ENCODE measurements around the gene ZNF512B.
A peak's percentile ranks its signal among the peaks of the same experiment; 100 is the strongest.
"Not testable (repeated sequence)": the region's sequence is repeated elsewhere in the genome, so short reads cannot be mapped to it uniquely, and the experiment has no call there.

ZNF512B gene

DNA sequence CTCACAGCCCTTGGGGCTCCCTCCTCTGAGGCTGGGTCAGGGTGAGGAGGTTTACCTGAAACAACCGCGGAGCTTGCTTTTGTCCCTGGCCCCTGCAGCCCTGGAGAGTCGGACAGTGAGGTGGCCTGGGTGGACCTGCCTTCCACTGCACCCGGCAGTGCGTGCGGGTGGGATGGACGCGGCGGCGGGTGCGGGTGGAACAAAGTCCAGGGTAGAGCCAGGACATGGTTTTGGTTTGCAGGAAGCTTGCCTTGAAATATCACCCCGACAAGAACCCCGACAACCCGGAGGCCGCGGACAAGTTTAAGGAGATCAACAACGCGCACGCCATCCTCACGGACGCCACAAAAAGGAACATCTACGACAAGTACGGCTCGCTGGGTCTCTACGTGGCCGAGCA lies 40.7 kb downstream of the ZNF512B start:
- peaks cover 18% of the 10 kb centered on the region for H3K36me3 ChIP-seq (ENCODE audit: control insufficient read depth, insufficient read depth, low read length)
- H3K9me3 ChIP-seq (ENCODE audit: control insufficient read depth, low read length) = no peaks in the 10 kb centered on the region
- H3K4me3 ChIP-seq (ENCODE audit: low read length) = no peak overlapping the region
- H3K9ac ChIP-seq (ENCODE audit: low read length) = no peak overlapping the region
- peaks cover 10% of the 10 kb centered on the region for H3K4me1 ChIP-seq (ENCODE audit: control insufficient read depth, insufficient read depth, low read length)
- no peaks in the 10 kb centered on the region for H3K27me3 ChIP-seq (ENCODE audit: control insufficient read depth, insufficient read depth, low read length)

GRCh38 chr20:63926298-63926697 lies 43.4 kb downstream of the ZNF512B start:
- H3K9me3 ChIP-seq (ENCODE audit: control insufficient read depth, low read length) = no peaks in the 10 kb centered on the region
- no peak overlapping the region for H3K4me3 ChIP-seq (ENCODE audit: low read length)
- peaks cover 9% of the 10 kb centered on the region for H3K4me1 ChIP-seq (ENCODE audit: control insufficient read depth, insufficient read depth, low read length)
- peaks cover 6% of the 10 kb centered on the region for H3K36me3 ChIP-seq (ENCODE audit: control insufficient read depth, insufficient read depth, low read length)
- no peaks in the 10 kb centered on the region for H3K27me3 ChIP-seq (ENCODE audit: control insufficient read depth, insufficient read depth, low read length)
- no peak overlapping the region for H3K9ac ChIP-seq (ENCODE audit: low read length)

DNA sequence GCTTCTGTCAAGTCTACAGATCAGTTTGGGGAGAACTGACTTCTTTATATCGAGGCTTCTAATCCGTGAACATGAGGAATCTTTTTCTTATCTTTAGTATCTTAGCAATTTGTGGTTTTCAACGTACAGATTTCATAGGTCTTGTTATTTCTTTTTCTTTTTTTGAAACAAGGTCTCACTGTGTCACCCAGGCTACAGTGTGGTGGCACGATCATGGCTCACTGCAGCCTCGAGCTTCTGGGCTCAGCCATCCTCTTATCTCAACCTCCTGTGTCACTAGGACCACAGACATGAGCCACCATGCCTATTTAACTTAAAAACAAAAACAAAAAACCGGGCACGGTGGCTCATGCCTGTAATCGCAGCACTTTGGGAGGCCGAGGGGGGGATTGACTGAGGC lies 45.5 kb downstream of the ZNF512B start:
- Histone ChIP-seq H3K4me3 (ENCODE audit: low read length) (no peak overlapping the region), H3K27me3 (ENCODE audit: control insufficient read depth, insufficient read depth, low read length) (no peaks in the 10 kb centered on the region), H3K4me1 (ENCODE audit: control insufficient read depth, insufficient read depth, low read length) (no peaks in the 10 kb centered on the region), H3K9me3 (ENCODE audit: control insufficient read depth, low read length) (no peaks in the 10 kb centered on the region), H3K36me3 (ENCODE audit: control insufficient read depth, insufficient read depth, low read length) (peaks cover 5% of the 10 kb centered on the region), H3K9ac (ENCODE audit: low read length) (no peak overlapping the region)

- no peak overlapping the region for H3K9ac ChIP-seq (ENCODE audit: low read length)
Observed at GRCh38 chr20:63923651-63924050, 46.1 kb downstream of the ZNF512B start.

DNA sequence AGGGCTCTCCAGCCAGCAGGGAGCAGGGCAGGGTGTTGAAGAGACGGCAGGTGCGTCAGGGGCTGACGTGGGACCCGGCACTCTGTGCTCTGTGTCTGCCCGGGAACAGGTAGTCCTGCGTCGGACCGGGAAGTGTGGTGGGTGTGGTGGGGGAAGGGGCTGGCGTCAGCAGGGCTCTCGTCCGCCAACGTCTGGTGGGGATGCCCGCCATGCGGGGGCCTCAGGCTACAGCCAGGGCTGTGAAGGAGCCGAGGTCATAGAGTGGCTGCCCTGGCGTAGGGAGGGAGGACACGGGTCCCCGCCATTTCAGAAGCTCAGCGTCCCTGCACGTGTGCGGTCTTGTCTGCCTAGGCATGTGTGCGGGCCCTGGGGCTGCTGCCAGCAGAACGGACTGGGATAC lies 49.5 kb downstream of the ZNF512B start:
- Histone ChIP-seq H3K9me3 (ENCODE audit: control insufficient read depth, low read length) (no peaks in the 10 kb centered on the region), H3K27me3 (ENCODE audit: control insufficient read depth, insufficient read depth, low read length) (no peaks in the 10 kb centered on the region), H3K9ac (ENCODE audit: low read length) (no peak overlapping the region), H3K4me3 (ENCODE audit: low read length) (no peak overlapping the region), H3K4me1 (ENCODE audit: control insufficient read depth, insufficient read depth, low read length) (no peaks in the 10 kb centered on the region), H3K36me3 (ENCODE audit: control insufficient read depth, insufficient read depth, low read length) (no peaks in the 10 kb centered on the region)

More at GRCh38 chr20:63923651-63924050, 46.1 kb downstream of the ZNF512B start:
- no peaks in the 10 kb centered on the region for H3K4me1 ChIP-seq (ENCODE audit: control insufficient read depth, insufficient read depth, low read length)
- H3K27me3 ChIP-seq (ENCODE audit: control insufficient read depth, insufficient read depth, low read length) = no peaks in the 10 kb centered on the region
- H3K9me3 ChIP-seq (ENCODE audit: control insufficient read depth, low read length) = no peaks in the 10 kb centered on the region
- no peak overlapping the region for H3K4me3 ChIP-seq (ENCODE audit: low read length)
- H3K36me3 ChIP-seq (ENCODE audit: control insufficient read depth, insufficient read depth, low read length) = peaks cover 5% of the 10 kb centered on the region

GRCh38 chr20:63919130-63919529 lies 50.6 kb downstream of the ZNF512B start:
- H3K4me3 ChIP-seq (ENCODE audit: low read length) = no peak overlapping the region
- H3K36me3 ChIP-seq (ENCODE audit: control insufficient read depth, insufficient read depth, low read length) = no peaks in the 10 kb centered on the region
- H3K9me3 ChIP-seq (ENCODE audit: control insufficient read depth, low read length) = no peaks in the 10 kb centered on the region
- H3K9ac ChIP-seq (ENCODE audit: low read length) = no peak overlapping the region
- no peaks in the 10 kb centered on the region for H3K27me3 ChIP-seq (ENCODE audit: control insufficient read depth, insufficient read depth, low read length)
- peaks cover 7% of the 10 kb centered on the region for H3K4me1 ChIP-seq (ENCODE audit: control insufficient read depth, insufficient read depth, low read length)

DNA sequence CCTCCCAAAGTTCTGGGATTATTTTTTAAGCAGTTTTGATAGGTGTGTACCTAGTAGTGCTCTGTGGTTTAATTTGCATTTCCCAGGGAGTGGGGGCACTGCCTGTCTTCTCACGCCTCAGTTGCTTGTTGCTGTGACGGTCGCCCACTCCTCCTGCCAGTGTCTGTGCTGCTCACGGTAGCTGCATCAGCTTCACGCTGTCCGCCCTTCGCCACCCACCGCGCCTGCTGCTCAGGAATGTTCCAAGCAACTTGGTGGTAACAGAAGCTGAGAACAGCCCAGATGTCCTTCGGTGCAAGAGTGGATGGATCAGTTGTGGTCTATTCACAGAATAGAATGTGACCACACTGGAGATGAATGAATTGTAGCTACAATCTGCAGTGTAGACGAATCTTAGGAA lies 51.9 kb downstream of the ZNF512B start:
- Histone ChIP-seq H3K9ac (ENCODE audit: low read length) (no peak overlapping the region), H3K4me1 (ENCODE audit: control insufficient read depth, insufficient read depth, low read length) (peaks cover 7% of the 10 kb centered on the region), H3K27me3 (ENCODE audit: control insufficient read depth, insufficient read depth, low read length) (no peaks in the 10 kb centered on the region), H3K4me3 (ENCODE audit: low read length) (no peak overlapping the region), H3K36me3 (ENCODE audit: control insufficient read depth, insufficient read depth, low read length) (no peaks in the 10 kb centered on the region), H3K9me3 (ENCODE audit: control insufficient read depth, low read length) (no peaks in the 10 kb centered on the region)

GRCh38 chr20:63916371-63916939 lies 53.3 kb downstream of the ZNF512B start:
- H3K36me3 ChIP-seq (ENCODE audit: control insufficient read depth, insufficient read depth, low read length); H3K9ac ChIP-seq (ENCODE audit: low read length); H3K4me3 ChIP-seq (ENCODE audit: low read length); H3K27me3 ChIP-seq (ENCODE audit: control insufficient read depth, insufficient read depth, low read length); H3K9me3 ChIP-seq (ENCODE audit: control insufficient read depth, low read length): not testable (repeated sequence)
- H3K4me1 ChIP-seq (ENCODE audit: control insufficient read depth, insufficient read depth, low read length) = peaks cover 14% of the 10 kb centered on the region

DNA sequence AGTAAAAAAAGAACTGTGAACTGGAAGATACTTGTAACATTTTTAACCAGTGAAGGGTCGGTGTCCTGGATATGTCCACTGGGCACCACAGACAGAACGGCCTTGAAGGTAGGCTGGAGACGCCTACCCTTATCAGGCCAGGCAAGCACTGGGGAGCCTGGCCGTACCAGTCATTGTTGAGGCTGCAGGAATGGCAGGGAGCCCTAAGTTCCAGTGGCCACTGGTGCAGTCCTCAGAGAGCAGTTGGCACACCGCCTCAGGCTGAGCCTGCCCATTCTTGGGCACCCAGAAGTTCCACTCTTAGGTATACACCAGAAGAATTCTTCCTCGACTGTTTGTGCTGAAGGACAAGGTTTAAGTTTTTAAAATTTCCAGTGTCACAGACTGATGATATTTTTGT lies 54.3 kb downstream of the ZNF512B start:
- Histone ChIP-seq H3K27me3 (ENCODE audit: control insufficient read depth, insufficient read depth, low read length) (no peaks in the 10 kb centered on the region), H3K4me3 (ENCODE audit: low read length) (no peak overlapping the region), H3K4me1 (ENCODE audit: control insufficient read depth, insufficient read depth, low read length) (peaks cover 22% of the 10 kb centered on the region), H3K9me3 (ENCODE audit: control insufficient read depth, low read length) (no peaks in the 10 kb centered on the region), H3K9ac (ENCODE audit: low read length) (no peak overlapping the region), H3K36me3 (ENCODE audit: control insufficient read depth, insufficient read depth, low read length) (no peaks in the 10 kb centered on the region)

DNA sequence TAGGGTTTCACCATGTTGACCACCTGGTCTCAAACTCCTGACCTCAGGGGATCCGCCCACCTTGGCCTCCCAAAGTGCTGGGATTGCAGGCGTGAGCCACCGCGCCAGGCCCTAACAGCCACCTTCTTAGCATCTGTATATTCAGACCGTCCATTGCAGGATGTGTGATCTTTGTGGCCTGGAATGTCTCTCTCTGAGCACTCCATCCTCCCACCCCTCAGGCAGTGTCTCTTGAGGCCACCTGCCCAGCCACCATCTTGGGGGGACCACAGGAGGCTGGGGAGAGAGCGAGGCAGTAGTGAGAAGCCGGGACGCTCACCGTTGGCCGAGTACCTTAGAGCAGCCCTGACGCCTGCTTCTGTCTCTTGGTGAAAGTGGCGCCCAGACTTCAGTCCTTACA lies 56.0 kb downstream of the ZNF512B start:
- H3K4me3 ChIP-seq (ENCODE audit: low read length) = no peak overlapping the region
- no peaks in the 10 kb centered on the region for H3K9me3 ChIP-seq (ENCODE audit: control insufficient read depth, low read length)
- peaks cover 35% of the 10 kb centered on the region for H3K4me1 ChIP-seq (ENCODE audit: control insufficient read depth, insufficient read depth, low read length)
- H3K36me3 ChIP-seq (ENCODE audit: control insufficient read depth, insufficient read depth, low read length) = no peaks in the 10 kb centered on the region
- no peaks in the 10 kb centered on the region for H3K27me3 ChIP-seq (ENCODE audit: control insufficient read depth, insufficient read depth, low read length)
- H3K9ac ChIP-seq (ENCODE audit: low read length) = no peak overlapping the region

- Histone ChIP-seq H3K4me1 (ENCODE audit: control insufficient read depth, insufficient read depth, low read length) (peaks cover 56% of the 10 kb centered on the region), H3K9me3 (ENCODE audit: control insufficient read depth, low read length) (no peaks in the 10 kb centered on the region), H3K4me3 (ENCODE audit: low read length) (no peak overlapping the region), H3K36me3 (ENCODE audit: control insufficient read depth, insufficient read depth, low read length) (no peaks in the 10 kb centered on the region), H3K27me3 (ENCODE audit: control insufficient read depth, insufficient read depth, low read length) (no peaks in the 10 kb centered on the region), H3K9ac (ENCODE audit: low read length) (peak overlapping the region; percentile 33)
Observed at GRCh38 chr20:63911176-63911575, 58.6 kb downstream of the ZNF512B start.

DNA sequence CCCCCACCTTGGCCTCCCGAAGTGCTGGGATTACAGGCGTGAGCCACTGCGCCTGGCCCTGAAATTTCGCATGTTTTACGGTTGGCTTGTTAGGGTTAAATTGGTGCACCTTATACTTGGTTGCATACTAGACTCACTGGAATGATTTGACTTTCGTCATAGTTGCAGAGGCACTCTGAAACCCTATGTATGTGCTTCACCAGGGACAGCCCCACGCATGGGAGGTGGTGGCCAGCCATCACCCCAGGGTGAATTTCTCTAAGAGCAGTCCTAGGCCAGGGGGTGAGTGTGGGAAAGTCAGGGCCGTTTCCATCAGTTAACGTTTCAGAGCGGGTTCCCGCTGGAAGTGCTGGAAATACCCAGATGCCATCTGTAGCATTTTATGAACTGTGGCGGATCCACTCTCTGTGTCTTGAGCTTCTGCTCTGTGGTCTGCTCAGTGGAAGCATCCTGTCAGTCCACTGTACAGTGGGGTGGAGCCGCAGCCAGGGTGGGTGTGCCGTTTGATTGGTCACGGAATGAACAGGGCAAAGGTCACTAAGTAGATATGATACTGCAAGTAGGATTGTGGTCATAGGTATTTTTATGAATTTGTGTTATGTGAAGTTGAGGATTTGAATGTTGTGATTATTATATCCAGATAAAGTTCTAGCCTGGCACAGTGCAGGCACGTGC lies 61.6 kb downstream of the ZNF512B start:
- peak overlapping the region; percentile 13 for H3K9ac ChIP-seq (ENCODE audit: low read length)
- no peaks in the 10 kb centered on the region for H3K9me3 ChIP-seq (ENCODE audit: control insufficient read depth, low read length)
- no peaks in the 10 kb centered on the region for H3K36me3 ChIP-seq (ENCODE audit: control insufficient read depth, insufficient read depth, low read length)
- H3K4me1 ChIP-seq (ENCODE audit: control insufficient read depth, insufficient read depth, low read length) = peaks cover 58% of the 10 kb centered on the region
- no peak overlapping the region for H3K4me3 ChIP-seq (ENCODE audit: low read length)
- no peaks in the 10 kb centered on the region for H3K27me3 ChIP-seq (ENCODE audit: control insufficient read depth, insufficient read depth, low read length)

Data from mucosa of stomach (tissue), 1 donor.